ENCODE measurements around the gene ADGRG6. TPM values are rescaled to one million over a fixed set of nuclear protein-coding genes. Genes with fewer than 3 reads are reported as not detected.

Gene ADGRG6
- total and polyA plus RNA-seq, 2 donors from 2014 or later = 2.6 to 32.8 TPM

GRCh38 chr6:142443102-142443501 lies 141.3 kb downstream of the ADGRG6 start:
- intact Hi-C loops (cut with DNase I) = no loop called here
- H3K4me3 ChIP-seq (ENCODE audit: low read length in 3 of 3) = no peak overlapping the region
- H3K4me1 ChIP-seq (ENCODE audit: control insufficient read depth in 2 of 3, insufficient read depth in 2 of 3, low read depth in 1 of 3, low read length in 3 of 3) = no peaks in the 10 kb centered on the region
- no peaks in the 10 kb centered on the region for H3K9me3 ChIP-seq (ENCODE audit: control insufficient read depth in 2 of 3, insufficient read depth in 1 of 3, low read length in 3 of 3)
- H3K27ac ChIP-seq (ENCODE audit: low read depth in 2 of 2, low read length in 2 of 2) = no peak overlapping the region
- no peak for FAIRE-seq
- H3K9ac ChIP-seq (ENCODE audit: low read length in 3 of 3) = no peak overlapping the region
- no peak for TF ChIP-seq CTCF (IDR thresholded peaks at IDR 0.05; ENCODE audit: borderline replicate concordance, extremely low read depth, insufficient read depth)
- no peak for DNase-seq
- no peaks in the 10 kb centered on the region for H3K27me3 ChIP-seq (ENCODE audit: control insufficient read depth, insufficient read depth, low read length)
- H3K36me3 ChIP-seq (ENCODE audit: control insufficient read depth in 2 of 3, insufficient read depth in 3 of 3, low read length in 3 of 3) = no peaks in the 10 kb centered on the region

- H3K27ac ChIP-seq (ENCODE audit: low read depth in 2 of 2, low read length in 2 of 2) = no peak overlapping the region
- no peak for FAIRE-seq
- no peak overlapping the region for H3K9ac ChIP-seq (ENCODE audit: low read length in 3 of 3)
Observed at GRCh38 chr6:142443532-142443931, 141.7 kb downstream of the ADGRG6 start.

GRCh38 chr6:142444376-142444775 lies 142.6 kb downstream of the ADGRG6 start:
- Histone ChIP-seq H3K4me1 (ENCODE audit: control insufficient read depth in 2 of 3, insufficient read depth in 2 of 3, low read depth in 1 of 3, low read length in 3 of 3) (no peaks in the 10 kb centered on the region), H3K27me3 (ENCODE audit: control insufficient read depth, insufficient read depth, low read length) (no peaks in the 10 kb centered on the region), H3K36me3 (ENCODE audit: control insufficient read depth in 2 of 3, insufficient read depth in 3 of 3, low read length in 3 of 3) (no peaks in the 10 kb centered on the region), H3K27ac (ENCODE audit: low read depth in 2 of 2, low read length in 2 of 2) (no peak overlapping the region), H3K9me3 (ENCODE audit: control insufficient read depth in 2 of 3, insufficient read depth in 1 of 3, low read length in 3 of 3) (no peaks in the 10 kb centered on the region), H3K4me3 (ENCODE audit: low read length in 3 of 3) (no peak overlapping the region), H3K9ac (ENCODE audit: low read length in 3 of 3) (no peak overlapping the region)
- DNase-seq = no peak
- intact Hi-C loops (cut with DNase I) = no loop called here
- FAIRE-seq = no peak
- TF ChIP-seq CTCF (IDR thresholded peaks at IDR 0.05; ENCODE audit: borderline replicate concordance, extremely low read depth, insufficient read depth) = no peak

More at GRCh38 chr6:142443532-142443931, 141.7 kb downstream of the ADGRG6 start:
- intact Hi-C loops (cut with DNase I) = no loop called here
- Histone ChIP-seq H3K4me1 (ENCODE audit: control insufficient read depth in 2 of 3, insufficient read depth in 2 of 3, low read depth in 1 of 3, low read length in 3 of 3) (no peaks in the 10 kb centered on the region), H3K9me3 (ENCODE audit: control insufficient read depth in 2 of 3, insufficient read depth in 1 of 3, low read length in 3 of 3) (no peaks in the 10 kb centered on the region), H3K4me3 (ENCODE audit: low read length in 3 of 3) (no peak overlapping the region), H3K36me3 (ENCODE audit: control insufficient read depth in 2 of 3, insufficient read depth in 3 of 3, low read length in 3 of 3) (no peaks in the 10 kb centered on the region), H3K27me3 (ENCODE audit: control insufficient read depth, insufficient read depth, low read length) (no peaks in the 10 kb centered on the region)
- TF ChIP-seq CTCF (IDR thresholded peaks at IDR 0.05; ENCODE audit: borderline replicate concordance, extremely low read depth, insufficient read depth) = no peak
- no peak for DNase-seq

- H3K9me3 ChIP-seq (ENCODE audit: control insufficient read depth in 2 of 3, insufficient read depth in 1 of 3, low read length in 3 of 3) = no peaks in the 10 kb centered on the region
- intact Hi-C loops (cut with DNase I) = no loop called here
- H3K4me1 ChIP-seq (ENCODE audit: control insufficient read depth in 2 of 3, insufficient read depth in 2 of 3, low read depth in 1 of 3, low read length in 3 of 3) = no peaks in the 10 kb centered on the region
- no peak overlapping the region for H3K4me3 ChIP-seq (ENCODE audit: low read length in 3 of 3)
- H3K27ac ChIP-seq (ENCODE audit: low read depth in 2 of 2, low read length in 2 of 2) = no peak overlapping the region
- no peak for TF ChIP-seq CTCF (IDR thresholded peaks at IDR 0.05; ENCODE audit: borderline replicate concordance, extremely low read depth, insufficient read depth)
- DNase-seq = no peak
- no peaks in the 10 kb centered on the region for H3K36me3 ChIP-seq (ENCODE audit: control insufficient read depth in 2 of 3, insufficient read depth in 3 of 3, low read length in 3 of 3)
- FAIRE-seq = no peak
- H3K9ac ChIP-seq (ENCODE audit: low read length in 3 of 3) = no peak overlapping the region
- H3K27me3 ChIP-seq (ENCODE audit: control insufficient read depth, insufficient read depth, low read length) = no peaks in the 10 kb centered on the region
Observed at GRCh38 chr6:142444881-142445301, 143.1 kb downstream of the ADGRG6 start.

All from kidney (tissue), 14 donors.